ENCODE data around the gene MYRIP. TPM values are rescaled to one million over a fixed set of nuclear protein-coding genes. Genes with fewer than 3 reads are reported as not detected.

MYRIP gene
- total RNA-seq, 4 donors from 2014 or later: 1.4 to 4.4 (median 2.8) TPM

- H3K36me3 ChIP-seq: peaks cover 9% of the 10 kb centered on the region
- 92% methylated on average over 1 of the region's 1 CpG for WGBS
- DNase-seq (ENCODE audit: low spot score in 2 of 2): no peak
- H3K27ac ChIP-seq: no peak overlapping the region
- TF ChIP-seq CTCF (IDR thresholded peaks at IDR 0.05) (no peak), POLR2AphosphoS5 (IDR thresholded peaks at IDR 0.05) (no peak), POLR2A (IDR thresholded peaks at IDR 0.05) (no peak), EP300 (IDR thresholded peaks at IDR 0.05) (no peak)
- no peaks in the 10 kb centered on the region for H3K27me3 ChIP-seq
- no peak overlapping the region for H3K4me3 ChIP-seq
- H3K4me1 ChIP-seq: peaks cover 23% of the 10 kb centered on the region
- no peaks in the 10 kb centered on the region for H3K9me3 ChIP-seq
These were observed 497.8 kb downstream of the MYRIP start for GRCh38 chr3:40307176-40307575.

GRCh38 chr3:40308725-40309417, 499.5 kb downstream of the MYRIP start:
- no peaks in the 10 kb centered on the region for H3K9me3 ChIP-seq
- WGBS: 26% methylated on average over 17 of the region's 20 CpGs
- peak overlapping the region; percentile 75 for H3K4me3 ChIP-seq
- H3K36me3 ChIP-seq: peaks cover 26% of the 10 kb centered on the region
- peak overlapping the region; percentile 93 for H3K27ac ChIP-seq
- no peaks in the 10 kb centered on the region for H3K27me3 ChIP-seq
- H3K4me1 ChIP-seq: peaks cover 37% of the 10 kb centered on the region
- no peak for DNase-seq (ENCODE audit: low spot score in 2 of 2)
- TF ChIP-seq EP300 (IDR thresholded peaks at IDR 0.05) (no peak), POLR2A (IDR thresholded peaks at IDR 0.05) (no peak), CTCF (IDR thresholded peaks at IDR 0.05) (no peak)

GRCh38 chr3:40309418-40309924, 500.1 kb downstream of the MYRIP start, which contains the start of gene EIF1B:
Gene EIF1B (plus strand): TSS chr3:40309707. CDS start chr3:40309942, 235 bp downstream.
- H3K4me1 ChIP-seq: peaks cover 41% of the 10 kb centered on the region
- peaks cover 26% of the 10 kb centered on the region for H3K36me3 ChIP-seq
- TF ChIP-seq EP300 (IDR thresholded peaks at IDR 0.05) (no peak), POLR2A (IDR thresholded peaks at IDR 0.05) (peak; percentile 15 to 93), CTCF (IDR thresholded peaks at IDR 0.05) (peak; percentile 82 to 93), POLR2AphosphoS5 (IDR thresholded peaks at IDR 0.05) (peak in 2 of 3 donors; percentile 63 to 73)
- DNase-seq (ENCODE audit: low spot score in 2 of 2): peak; percentile 99
- peak within 1 kb of the TSS; percentile 93 for H3K27ac ChIP-seq
- peak within 1 kb of the TSS; percentile 75 for H3K4me3 ChIP-seq
- no peaks in the 10 kb centered on the region for H3K27me3 ChIP-seq
- WGBS: 1% methylated on average over 31 of the region's 50 CpGs
- no peaks in the 10 kb centered on the region for H3K9me3 ChIP-seq

All from suprapubic skin (tissue), 4 donors.